Kidney capillary endothelial cell (primary cell): ENCODE measurements around the gene ARID5B.

Experiments used
- DNase-seq: peaks from one replicate; pipeline ENCODE4 v3.0.0-alpha.2; 2018; ENCODE audit warnings: low spot score

The ARID5B gene

GRCh38 chr10:62075414-62075813 lies 173.9 kb downstream of the ARID5B start:
- DNase-seq = no peak

GRCh38 chr10:62075912-62076311 lies 174.4 kb downstream of the ARID5B start:
- no peak for DNase-seq

GRCh38 chr10:62076891-62077290 lies 175.4 kb downstream of the ARID5B start:
- DNase-seq = no peak

GRCh38 chr10:62077330-62078015 lies 176.0 kb downstream of the ARID5B start:
- DNase-seq = no peak

- no peak for DNase-seq
These were observed 178.5 kb downstream of the ARID5B start for GRCh38 chr10:62079885-62080559.

- no peak for DNase-seq
These were observed 179.4 kb downstream of the ARID5B start for GRCh38 chr10:62080905-62081304.

- DNase-seq = no peak
These were observed 180.1 kb downstream of the ARID5B start for GRCh38 chr10:62081341-62082270.

- DNase-seq = no peak
These were observed 180.8 kb downstream of the ARID5B start for GRCh38 chr10:62082271-62082656.

GRCh38 chr10:62082729-62083411 lies 181.4 kb downstream of the ARID5B start:
- peak; percentile 77 for DNase-seq

- DNase-seq = peak; percentile 24
These were observed 182.1 kb downstream of the ARID5B start for GRCh38 chr10:62083412-62084267.

- DNase-seq = no peak
These were observed 183.0 kb downstream of the ARID5B start for GRCh38 chr10:62084451-62084850.

- no peak for DNase-seq
These were observed 183.9 kb downstream of the ARID5B start for GRCh38 chr10:62085404-62085803.

GRCh38 chr10:62085821-62086220 lies 184.3 kb downstream of the ARID5B start:
- DNase-seq = no peak

- DNase-seq = no peak
These were observed 185.8 kb downstream of the ARID5B start for GRCh38 chr10:62087329-62087728.

GRCh38 chr10:62088786-62089185 lies 187.3 kb downstream of the ARID5B start:
- no peak for DNase-seq

GRCh38 chr10:62092301-62093030 lies 191.0 kb downstream of the ARID5B start:
- no peak for DNase-seq

GRCh38 chr10:62093863-62094291 lies 192.4 kb downstream of the ARID5B start:
- no peak for DNase-seq

GRCh38 chr10:62095181-62096122 lies 194.0 kb downstream of the ARID5B start:
- DNase-seq = no peak

- no peak for DNase-seq
These were observed 194.9 kb downstream of the ARID5B start for GRCh38 chr10:62096256-62096933.
